NCI-H2196 treated with DMSO at 0.1 percent for 48 hours (cell line): Measurements from ENCODE around the gene ZFPL1.
"Not testable (repeated sequence)": the region's sequence is repeated elsewhere in the genome, so short reads cannot be mapped to it uniquely, and the experiment has no call there.

Source experiments
- DNase-seq: peaks from one replicate; lab custom pipeline; 2025; ENCODE audit not compliant: unreplicated experiment; lab: John Stamatoyannopoulos, UW

Gene ZFPL1

GRCh38 chr11:65113839-65114238, 29.8 kb downstream of the ZFPL1 start:
- DNase-seq = no peak

- no peak for DNase-seq
Observed at GRCh38 chr11:65114538-65115171, 30.6 kb downstream of the ZFPL1 start.

- DNase-seq = no peak
Observed at GRCh38 chr11:65115361-65116082, 31.5 kb downstream of the ZFPL1 start.

GRCh38 chr11:65116370-65117205, 32.6 kb downstream of the ZFPL1 start:
- no peak for DNase-seq

- DNase-seq = peak; percentile 98
Observed at GRCh38 chr11:65117206-65118096, 33.4 kb downstream of the ZFPL1 start, which contains the start of gene ZNHIT2. TSS of gene ZNHIT2 (minus strand) at chr11:65117701. CDS start at chr11:65117653, 48 bp downstream.

- no peak for DNase-seq
Observed at GRCh38 chr11:65118097-65118837, 34.2 kb downstream of the ZFPL1 start.

- DNase-seq = not testable (repeated sequence)
Observed at GRCh38 chr11:65118891-65119669, 35.1 kb downstream of the ZFPL1 start.

- DNase-seq = no peak
Observed at GRCh38 chr11:65119670-65119995, 35.6 kb downstream of the ZFPL1 start.

- DNase-seq = no peak
Observed at GRCh38 chr11:65120831-65121230, 36.8 kb downstream of the ZFPL1 start.

GRCh38 chr11:65121447-65121864, 37.4 kb downstream of the ZFPL1 start:
- DNase-seq = no peak

GRCh38 chr11:65121865-65122696, 38.1 kb downstream of the ZFPL1 start, which contains the start of the genes FAU and MRPL49:
TSS of gene FAU (minus strand) at chr11:65122134. CDS start at chr11:65121813, 321 bp downstream.
TSS of gene MRPL49 (plus strand) at chr11:65122321. CDS start at chr11:65122347, 26 bp downstream.
- DNase-seq = peak; percentile 96

- DNase-seq = no peak
Observed at GRCh38 chr11:65124480-65125196, 40.6 kb downstream of the ZFPL1 start.

- no peak for DNase-seq
Observed at GRCh38 chr11:65125197-65126056, 41.4 kb downstream of the ZFPL1 start.

GRCh38 chr11:65126624-65127274, 42.7 kb downstream of the ZFPL1 start:
- DNase-seq = no peak

- no peak for DNase-seq
Observed at GRCh38 chr11:65127473-65128181, 43.6 kb downstream of the ZFPL1 start.
